GM21717 (cell line): ENCODE results near the gene CAMTA1.
"Not testable (repeated sequence)": the region's sequence is repeated elsewhere in the genome, so short reads cannot be mapped to it uniquely, and the experiment has no call there.

ENCODE experiments used
- ATAC-seq: cut with Tn5 transposase; IDR thresholded peaks from one replicate; pipeline ENCODE4 v1.9.1; 2021; ENCODE audit warnings: mild to moderate bottlenecking, moderate library complexity; ENCODE audit not compliant: unreplicated experiment

CAMTA1 gene

GRCh38 chr1:7127322-7128075 is 342.2 kb downstream of the CAMTA1 start:
- no peak for ATAC-seq

GRCh38 chr1:7128293-7128692 is 343.0 kb downstream of the CAMTA1 start:
- no peak for ATAC-seq

GRCh38 chr1:7130127-7130526 is 344.9 kb downstream of the CAMTA1 start:
- ATAC-seq: no peak

- no peak for ATAC-seq
Measured at GRCh38 chr1:7135493-7135892, 350.2 kb downstream of the CAMTA1 start.

- ATAC-seq: no peak
Measured at GRCh38 chr1:7136166-7136953, 351.1 kb downstream of the CAMTA1 start.

- no peak for ATAC-seq
Measured at GRCh38 chr1:7140251-7140650, 355.0 kb downstream of the CAMTA1 start.

- ATAC-seq: no peak
Measured at GRCh38 chr1:7145947-7146346, 360.7 kb downstream of the CAMTA1 start.

GRCh38 chr1:7146710-7147109 is 361.5 kb downstream of the CAMTA1 start:
- ATAC-seq: no peak

- ATAC-seq: not testable (repeated sequence)
Measured at GRCh38 chr1:7147581-7148282, 362.5 kb downstream of the CAMTA1 start.

GRCh38 chr1:7149080-7149838 is 364.0 kb downstream of the CAMTA1 start:
- ATAC-seq: no peak

GRCh38 chr1:7150724-7151280 is 365.5 kb downstream of the CAMTA1 start:
- ATAC-seq: no peak

- ATAC-seq: no peak
Measured at GRCh38 chr1:7151978-7152377, 366.7 kb downstream of the CAMTA1 start.

- no peak for ATAC-seq
Measured at GRCh38 chr1:7152655-7153054, 367.4 kb downstream of the CAMTA1 start.

GRCh38 chr1:7153464-7153863 is 368.2 kb downstream of the CAMTA1 start:
- ATAC-seq: no peak

GRCh38 chr1:7159116-7159781 is 374.0 kb downstream of the CAMTA1 start:
- no peak for ATAC-seq

GRCh38 chr1:7168554-7168953 is 383.3 kb downstream of the CAMTA1 start:
- ATAC-seq: not testable (repeated sequence)

- no peak for ATAC-seq
Measured at GRCh38 chr1:7171168-7171567, 385.9 kb downstream of the CAMTA1 start.

GRCh38 chr1:7171574-7171973 is 386.3 kb downstream of the CAMTA1 start:
- no peak for ATAC-seq

GRCh38 chr1:7172804-7173203 is 387.6 kb downstream of the CAMTA1 start:
- no peak for ATAC-seq

- ATAC-seq: no peak
Measured at GRCh38 chr1:7174561-7174960, 389.3 kb downstream of the CAMTA1 start.
